Hypothalamus (tissue), 51 donors: Measurements from ENCODE around the gene KIF5C.
"Not testable (repeated sequence)": the region's sequence is repeated elsewhere in the genome, so short reads cannot be mapped to it uniquely, and the experiment has no call there.

ENCODE experiments used
- DNase-seq, 51 donors: peaks; one replicate each; lab custom pipeline; 2025; lab: John Stamatoyannopoulos, UW

The KIF5C gene

DNA sequence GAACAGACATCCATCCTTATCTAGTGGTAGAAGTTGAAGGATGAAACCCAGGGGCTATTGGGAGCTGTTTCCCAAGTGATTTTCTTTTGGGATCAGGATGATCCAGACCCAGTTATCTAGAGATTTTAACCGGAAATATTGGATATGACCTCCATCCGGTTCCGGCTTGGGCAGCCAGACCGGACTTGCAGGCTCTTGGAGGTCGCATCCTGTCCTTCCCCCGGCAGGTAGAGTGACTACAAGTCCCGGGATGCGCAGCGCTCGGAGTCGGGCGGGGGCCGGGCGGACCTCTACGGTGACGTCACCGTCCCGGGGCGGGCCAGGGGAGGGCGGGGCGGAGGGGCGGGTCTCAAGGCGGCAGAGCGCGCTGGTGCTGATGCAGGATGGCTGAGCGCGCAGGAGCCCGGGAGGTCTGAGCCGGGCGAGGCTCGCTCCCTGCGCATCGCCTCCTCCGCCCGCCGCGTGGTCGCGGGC is at the start of gene KIF5C:
Gene KIF5C (plus strand): TSS at position 360 of the 474 bp plus-strand sequence. CDS start 391 bp downstream, outside the sequence.
- peak; percentile 18 to 96 (median 83) for DNase-seq

DNA sequence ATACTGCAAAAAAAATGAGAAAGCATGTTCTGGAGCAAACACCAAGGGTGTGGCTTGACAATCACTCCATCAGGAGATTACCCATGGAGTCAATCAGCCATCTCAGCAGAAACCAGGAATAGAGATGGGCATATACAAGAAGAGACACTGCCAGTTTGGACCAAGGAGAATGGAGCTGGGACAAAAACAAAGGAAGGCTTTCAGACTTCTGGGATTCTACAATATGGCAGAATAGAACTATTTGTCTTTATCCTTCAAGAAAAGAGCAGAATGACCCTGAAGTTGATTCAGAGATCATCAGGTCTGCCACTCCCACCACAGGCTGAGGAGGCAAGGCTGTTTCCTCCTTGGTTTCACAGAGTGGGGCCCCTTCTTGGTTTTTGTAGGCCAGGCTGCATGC is 48.2 kb upstream of the KIF5C start:
- DNase-seq: no peak

DNA sequence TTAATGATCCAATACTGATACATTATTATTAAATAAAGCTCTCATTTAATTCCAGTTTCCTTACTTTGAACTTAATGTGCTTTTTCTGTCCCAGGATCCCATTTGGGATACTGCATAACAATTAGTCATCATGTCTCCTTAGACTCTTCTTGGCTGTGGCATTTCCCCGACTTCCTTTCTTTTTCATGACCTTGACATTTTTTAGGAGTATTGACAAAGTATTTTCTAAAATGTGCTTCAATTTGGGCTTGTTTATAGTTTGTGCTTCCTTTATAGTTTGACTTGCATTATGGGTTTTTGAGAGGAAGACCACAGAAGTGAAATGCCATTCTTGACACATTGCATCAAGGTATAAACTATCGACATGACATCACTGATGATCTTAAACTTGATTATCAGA is 46.1 kb upstream of the KIF5C start:
- DNase-seq: no peak

DNA sequence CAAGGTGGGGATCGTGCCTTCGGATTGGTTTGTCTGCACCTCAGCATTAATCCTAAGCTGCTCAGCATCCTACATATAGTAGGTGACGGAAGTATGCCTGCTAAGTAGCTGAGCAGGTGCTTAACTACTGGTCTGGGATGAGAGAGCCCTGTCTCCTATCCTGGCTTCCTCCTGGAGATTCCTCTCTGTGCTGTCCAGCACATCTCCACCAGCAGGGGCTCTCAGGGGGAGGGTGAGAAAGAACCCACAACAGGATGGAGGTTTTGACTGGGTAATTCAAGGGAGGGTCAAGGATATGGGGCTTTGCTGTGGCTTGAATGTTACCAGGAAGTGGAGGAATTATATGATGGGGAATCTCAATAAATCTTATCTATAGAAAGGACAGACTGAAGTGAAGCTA is 45.4 kb upstream of the KIF5C start:
- DNase-seq: no peak

DNA sequence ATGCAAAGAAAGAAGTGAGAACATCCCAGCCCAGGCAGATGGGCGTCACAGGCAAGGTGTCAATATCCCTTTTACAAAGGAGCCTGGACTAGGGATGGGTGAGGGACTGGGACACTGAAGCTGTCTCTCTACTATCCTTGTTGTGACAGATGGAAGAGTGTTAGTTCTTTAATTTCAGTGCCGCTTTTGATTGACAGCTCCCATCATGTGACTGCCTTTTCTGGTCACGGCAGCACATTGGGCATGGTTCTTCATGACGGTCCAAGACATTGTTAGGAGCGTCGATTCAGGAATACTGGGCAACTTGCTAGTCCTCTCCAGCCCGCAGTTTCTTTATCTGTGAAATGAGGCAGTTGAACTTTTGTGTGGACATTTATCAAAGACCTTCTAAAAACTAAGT is 42.4 kb upstream of the KIF5C start:
- no peak for DNase-seq

DNA sequence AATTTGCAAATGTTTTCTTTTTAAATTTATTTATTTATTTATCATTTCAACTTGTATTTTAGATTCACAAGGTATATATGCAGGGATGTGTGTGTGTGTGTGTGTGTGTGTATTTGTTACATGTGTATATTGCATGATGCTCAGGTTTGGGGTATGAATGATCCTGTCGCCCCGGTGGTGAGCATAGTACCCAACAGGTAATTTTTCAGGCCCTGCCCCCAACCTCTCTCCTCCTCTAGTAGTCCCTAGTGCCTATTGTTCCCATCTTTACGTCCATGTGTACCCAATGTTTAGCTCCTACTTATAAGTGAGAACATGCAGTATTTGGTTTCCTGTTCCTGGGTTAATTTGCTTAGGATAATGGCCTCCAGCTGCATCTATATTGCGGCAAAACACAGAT is 33.0 kb upstream of the KIF5C start:
- DNase-seq: no peak

DNA sequence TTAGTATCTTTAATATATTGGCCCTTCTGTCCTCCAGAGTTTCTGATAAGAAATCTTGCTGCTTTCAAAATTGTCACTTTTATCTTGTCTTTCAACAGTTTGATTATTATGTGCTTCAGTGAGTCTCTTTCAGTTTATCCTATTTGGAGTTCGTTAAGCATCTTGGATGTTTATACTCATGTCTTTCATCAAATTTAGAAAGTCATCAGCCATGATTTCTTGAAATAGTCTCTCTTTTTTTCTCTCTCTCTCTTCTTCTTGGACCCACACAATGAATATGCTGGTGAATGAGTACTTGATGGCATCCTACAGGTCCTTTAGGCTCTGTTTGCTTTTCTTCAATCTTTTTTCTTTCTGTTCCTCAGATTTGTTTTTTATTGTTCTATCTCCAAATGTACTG is 26.9 kb upstream of the KIF5C start:
- DNase-seq: no peak

DNA sequence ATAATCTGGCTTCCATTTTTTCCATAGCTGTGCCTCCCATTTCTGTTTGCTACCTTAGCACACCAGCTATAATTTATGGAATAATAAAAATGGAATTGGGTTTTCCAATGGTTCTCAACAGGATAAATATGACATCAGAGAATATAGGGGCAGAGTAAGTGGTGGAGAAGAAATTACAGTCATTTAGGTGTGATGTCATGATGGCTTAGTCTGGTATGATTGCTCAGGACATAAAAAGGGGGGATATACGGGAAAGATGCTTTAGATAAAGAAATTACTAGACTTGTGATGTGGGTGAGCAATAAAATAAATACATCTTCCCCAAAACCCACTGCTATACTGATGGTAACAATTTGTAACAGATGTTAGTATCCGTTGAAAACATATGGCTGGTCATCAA is 21.6 kb upstream of the KIF5C start:
- DNase-seq: no peak

DNA sequence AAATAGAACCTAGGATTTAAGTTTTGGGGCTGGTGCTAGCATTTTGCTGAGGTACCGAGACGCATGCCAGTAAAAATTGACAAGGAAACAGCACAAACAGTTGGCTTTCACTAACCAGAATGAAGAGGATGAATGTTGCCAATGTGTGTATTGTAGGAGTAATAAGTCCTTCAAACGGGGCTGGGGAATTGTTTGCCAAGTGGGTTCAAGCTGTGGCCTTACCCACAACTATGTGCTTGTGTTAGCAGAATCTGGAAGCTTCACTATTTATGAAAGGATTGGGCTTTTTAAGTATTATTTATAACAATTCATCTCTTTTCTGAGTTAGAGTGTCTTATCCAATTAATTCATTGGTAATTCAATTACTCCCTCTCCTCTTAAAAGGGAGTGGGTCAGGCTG is 15.0 kb upstream of the KIF5C start:
- no peak for DNase-seq

DNA sequence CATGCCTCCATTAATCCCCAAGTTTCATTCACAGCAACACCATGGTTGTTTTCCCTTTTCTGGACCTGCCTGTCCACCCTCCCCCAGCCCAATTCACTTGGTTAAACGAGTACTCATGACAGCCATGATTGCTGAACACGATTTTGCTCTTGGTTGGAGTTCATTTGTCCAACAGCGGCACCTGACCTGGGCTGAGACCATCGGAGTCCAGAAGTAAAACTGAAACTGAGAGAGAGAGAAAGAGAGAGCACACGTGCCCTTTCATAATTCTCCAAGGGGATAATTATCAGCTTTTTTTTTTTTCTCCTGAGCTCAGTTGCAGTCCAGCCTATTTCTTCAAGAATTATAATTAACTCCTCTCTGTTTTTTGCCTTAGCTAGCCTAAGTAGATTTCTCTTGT is 13.7 kb upstream of the KIF5C start:
- no peak for DNase-seq

DNA sequence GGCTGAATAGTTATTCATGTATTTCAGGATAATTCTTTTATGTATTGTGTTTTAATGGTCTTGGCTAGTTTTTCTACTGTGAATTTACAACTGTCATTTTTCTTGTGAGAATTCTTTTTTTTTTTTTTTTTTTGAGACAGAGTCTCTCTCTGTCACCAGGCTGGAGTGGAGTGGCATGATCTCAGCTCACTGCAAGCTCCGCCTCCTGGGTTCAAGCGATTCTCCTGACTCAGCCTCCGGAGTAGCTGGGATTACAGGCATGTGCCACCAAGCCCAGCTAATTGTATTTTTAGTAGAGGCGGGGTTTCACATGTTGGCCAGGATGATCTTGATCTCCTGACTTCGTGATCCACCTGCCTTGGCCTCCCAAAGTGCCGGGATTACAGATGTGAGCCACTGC is 12.5 kb upstream of the KIF5C start:
- not testable (repeated sequence) for DNase-seq

DNA sequence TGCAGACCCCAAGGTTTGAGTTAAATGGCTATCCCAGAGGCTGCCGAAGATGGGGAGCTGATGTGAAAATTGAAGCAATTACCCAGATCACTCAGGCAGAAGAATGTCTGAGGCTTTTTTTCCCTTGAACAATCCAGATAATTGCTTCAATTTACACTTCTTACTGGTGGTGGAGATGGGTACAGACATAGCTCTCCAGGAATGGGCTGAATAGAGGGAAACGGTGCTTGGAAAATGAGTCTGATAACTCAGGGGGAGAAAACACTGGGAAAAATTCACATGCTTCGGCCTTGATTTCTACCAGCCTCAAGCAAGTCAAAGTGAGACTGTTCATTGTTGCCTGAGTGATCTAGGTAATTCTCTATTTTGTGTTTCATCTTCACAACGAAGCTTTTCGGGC is 9.5 kb upstream of the KIF5C start:
- no peak for DNase-seq

DNA sequence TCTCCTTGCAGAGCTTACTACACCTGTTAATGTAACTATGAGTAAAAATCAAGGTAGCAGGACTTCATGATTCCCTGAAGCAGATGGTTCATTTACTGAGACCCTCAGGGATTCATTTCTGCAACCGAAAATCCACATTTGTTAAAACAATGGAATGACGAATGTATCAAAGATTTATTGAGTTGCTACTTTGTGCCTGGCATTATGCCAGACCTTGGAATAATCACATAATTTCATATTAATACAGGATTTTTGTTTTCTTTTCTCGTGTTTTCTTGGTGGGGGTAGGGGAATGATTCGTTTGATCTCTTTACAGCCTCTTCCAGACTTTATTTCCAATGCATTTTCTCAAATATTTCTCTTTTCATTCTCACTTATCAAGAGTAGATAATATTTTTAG is 8.9 kb upstream of the KIF5C start:
- no peak for DNase-seq

DNA sequence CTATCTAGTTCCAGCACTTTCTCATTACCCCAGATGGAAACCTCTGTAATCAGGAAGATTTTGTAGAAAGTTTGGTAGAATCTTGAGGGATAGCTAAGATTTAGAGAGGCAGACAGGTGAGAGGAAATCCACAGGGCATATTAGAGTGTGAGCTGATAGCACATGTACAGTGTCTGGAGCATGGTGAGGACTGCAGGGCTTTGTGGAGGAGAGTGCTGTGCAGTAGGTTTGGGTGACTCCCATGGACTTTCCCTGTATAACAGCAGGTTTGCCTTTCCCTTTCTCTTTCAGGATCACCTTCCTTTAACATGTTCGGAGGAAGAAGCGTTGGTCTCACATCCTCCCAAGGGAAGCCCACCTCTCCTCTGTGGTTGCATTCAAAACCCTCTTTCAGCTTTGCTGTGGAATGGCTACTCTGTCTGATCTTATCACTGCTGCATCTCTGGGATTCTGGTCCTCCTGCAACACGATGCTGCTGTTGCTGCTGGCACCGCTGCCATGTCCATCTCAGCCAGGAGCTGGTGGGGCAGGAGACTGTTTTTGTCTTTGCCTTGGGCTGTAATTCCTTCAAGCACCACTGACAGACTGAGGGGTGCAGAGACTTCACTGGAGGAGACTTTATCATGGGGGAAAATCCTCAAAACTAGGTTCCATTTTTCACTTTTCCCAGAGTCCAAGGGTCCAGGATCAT is 7.8 kb upstream of the KIF5C start:
- no peak for DNase-seq

DNA sequence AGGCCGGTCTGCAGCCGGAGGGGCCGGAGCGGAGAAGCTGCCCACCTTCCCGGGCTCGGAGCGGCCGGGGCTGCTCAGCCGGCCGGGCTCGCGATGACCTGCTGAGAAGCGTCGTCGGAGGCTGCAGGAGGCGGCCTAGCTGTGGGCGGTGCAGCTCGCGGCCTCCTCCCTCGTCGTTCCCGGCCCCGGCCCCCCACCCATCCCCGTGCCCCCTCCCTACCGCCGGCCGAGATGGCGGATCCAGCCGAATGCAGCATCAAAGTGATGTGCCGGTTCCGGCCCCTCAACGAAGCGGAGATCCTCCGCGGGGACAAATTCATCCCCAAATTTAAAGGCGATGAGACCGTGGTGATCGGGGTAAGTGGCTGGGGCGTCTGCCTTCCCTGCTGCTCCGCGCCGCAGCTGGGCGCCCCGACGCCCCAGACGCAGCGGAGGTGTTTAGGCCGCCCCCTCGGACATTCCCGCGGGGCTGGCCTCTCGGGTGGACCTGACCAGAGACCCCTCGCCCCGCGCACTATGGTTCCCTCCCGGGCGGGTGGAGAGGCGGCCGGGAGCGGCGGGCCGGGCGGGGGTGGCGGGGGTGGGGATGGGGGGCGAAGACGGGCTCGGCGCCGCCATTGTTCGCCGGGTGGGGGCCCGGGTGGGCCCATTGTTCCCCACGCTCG is 492 bp downstream of the KIF5C start:
- peak in 9 of 51 donors; percentile 26 to 64 (median 48) for DNase-seq

DNA sequence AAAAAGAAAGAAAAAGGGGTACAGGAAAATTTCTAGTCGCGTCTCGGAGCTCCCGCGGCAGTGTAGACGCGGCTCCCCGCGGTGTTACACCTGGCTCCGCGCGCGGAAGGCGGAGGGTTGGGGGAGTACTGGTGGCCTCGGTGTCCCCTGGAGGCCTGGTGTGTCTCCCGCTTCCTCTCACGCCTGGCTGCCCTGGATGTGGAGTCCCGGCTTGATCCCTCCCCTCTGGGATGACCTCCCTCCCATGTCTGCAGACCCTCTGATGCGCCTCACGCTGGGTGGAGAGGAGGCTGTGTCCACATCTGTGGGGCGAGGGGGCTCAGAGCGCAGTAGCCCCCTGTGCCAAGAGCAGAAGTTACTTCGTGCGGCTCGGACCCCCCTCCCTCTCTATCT is 1.2 kb downstream of the KIF5C start:
- DNase-seq: peak in 14 of 51 donors; percentile 15 to 62 (median 28)

DNA sequence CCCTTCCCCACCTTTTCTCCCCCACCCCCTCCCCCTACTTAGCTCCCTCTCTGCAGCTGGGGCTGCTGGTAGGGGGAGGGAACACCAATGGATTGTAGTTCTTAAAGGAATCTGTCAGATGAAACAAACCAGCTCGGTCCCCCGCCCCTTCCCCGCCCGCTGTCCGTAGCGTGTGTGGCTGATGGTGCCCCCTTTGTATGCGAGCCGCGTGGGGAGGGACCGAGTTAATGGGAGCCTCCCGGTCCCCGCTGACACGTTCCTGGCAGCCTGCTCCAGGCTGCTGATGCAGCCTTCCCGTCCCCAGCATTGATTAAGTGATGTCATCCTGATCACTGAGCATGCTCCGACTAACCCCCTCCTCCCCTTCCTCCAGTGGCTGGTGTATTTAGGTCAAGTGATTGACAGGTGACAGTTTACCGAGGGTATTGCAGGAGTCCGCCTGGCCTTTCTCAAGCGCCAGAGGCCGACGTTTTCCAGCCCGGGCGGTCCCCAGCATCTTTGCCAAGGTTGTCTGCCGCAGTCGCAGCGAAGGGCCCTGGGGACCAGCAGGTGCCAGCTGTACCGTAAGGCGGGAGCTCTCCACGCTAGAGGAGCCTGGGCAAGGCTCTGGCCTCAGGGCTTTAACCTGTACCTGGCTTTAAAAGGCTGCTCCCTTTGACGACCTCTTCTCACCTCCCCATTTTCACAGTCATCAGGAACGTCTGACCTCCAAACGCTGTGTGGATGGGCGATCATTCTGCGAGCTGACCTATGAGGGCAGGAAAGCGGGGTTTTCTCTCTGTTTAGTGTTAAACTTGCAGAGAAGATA is 1.8 kb downstream of the KIF5C start:
- DNase-seq: peak in 48 of 51 donors; percentile 21 to 81 (median 58)

DNA sequence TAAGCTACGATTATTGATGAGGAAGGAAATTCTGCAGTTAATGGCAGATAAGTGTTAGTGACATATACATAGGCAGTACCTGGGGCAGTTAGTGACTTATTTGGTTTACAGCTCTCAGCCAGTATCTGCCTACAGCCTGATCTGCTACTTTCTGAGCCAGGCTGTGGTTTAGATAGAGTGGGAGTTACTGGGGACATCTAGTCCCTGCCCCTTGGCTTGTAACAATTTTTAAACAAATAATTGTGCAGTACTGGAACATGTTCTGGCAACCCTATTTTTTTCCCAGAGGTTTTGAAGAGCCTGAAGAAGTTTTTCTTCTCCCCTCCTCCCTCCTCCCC is 2.3 kb downstream of the KIF5C start:
- DNase-seq: no peak

DNA sequence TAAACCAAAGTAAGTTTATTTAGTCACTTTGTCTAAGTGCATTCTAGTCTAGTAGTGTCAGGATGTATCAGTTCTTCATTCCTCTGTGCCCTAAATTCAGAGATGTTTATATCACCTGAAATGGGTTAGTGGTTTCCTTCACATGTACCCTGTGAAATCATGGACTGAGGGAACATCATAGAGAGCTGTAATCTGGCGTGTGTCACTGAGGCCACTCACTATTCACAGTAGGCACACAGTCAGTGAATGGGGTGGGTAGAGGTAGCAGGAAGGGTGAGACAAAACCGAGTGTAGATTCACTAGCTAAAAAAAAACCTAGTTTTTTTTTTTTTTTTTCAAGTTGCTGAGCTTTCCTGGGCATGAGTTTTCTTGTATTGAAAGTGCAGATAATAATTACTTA is 5.6 kb downstream of the KIF5C start:
- DNase-seq: no peak

DNA sequence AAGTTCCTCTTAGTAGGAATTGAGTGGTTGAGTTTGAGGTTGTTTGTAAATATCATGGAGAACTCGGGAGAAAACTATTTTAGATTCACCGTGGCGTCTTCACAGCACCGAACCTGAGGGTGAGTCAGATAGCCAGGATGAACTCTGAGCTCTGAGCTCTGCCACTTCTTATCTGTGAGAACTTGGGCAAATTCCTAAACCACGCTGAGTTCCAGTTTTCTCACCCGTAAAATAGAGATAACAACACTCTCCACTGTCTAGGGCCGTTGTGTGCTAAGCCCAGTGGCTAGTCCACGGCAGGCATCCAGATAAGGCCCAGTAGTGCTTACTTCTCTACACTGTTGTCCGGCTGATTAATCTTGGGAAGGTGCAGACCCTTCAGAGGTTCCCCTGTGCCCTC is 7.0 kb downstream of the KIF5C start:
- no peak for DNase-seq

DNA sequence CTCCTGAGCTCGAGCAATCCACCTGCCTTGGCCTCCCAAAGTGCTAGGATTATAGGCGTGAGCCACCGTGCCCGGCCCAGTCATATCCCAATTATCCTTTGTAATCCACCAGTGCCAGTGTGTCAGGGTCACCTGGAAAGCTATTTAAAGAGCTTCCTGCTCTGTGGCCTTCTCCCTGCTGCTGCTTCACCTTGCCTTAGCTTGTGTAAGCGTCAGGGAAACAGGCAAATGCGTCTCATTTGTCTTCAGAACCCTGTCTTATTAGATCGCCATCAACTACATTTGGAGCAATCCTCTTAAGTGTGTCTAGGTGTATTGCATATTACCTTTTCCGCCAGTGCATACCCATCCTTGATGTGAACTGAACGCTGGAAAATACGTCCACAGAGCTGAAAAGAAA is 10.2 kb downstream of the KIF5C start:
- DNase-seq: no peak

DNA sequence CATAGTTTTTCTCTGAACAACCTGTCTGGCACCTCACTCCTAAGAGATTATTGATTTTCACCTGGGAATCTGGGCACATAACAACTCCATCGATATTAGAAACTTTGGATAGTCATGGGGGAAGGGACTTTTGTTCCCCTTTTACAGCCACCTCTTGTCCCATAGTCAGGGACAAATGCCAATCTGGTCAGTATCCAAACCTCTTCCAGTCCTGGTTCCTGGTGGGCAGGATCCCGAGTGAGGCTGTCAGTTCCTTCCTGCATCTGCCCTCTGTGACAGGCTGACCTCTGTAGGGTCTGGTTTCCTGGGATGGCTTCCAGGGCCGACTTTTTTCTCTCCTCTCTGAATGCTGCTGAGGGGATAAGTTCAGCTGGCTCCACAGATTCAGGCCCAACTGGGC is 11.0 kb downstream of the KIF5C start:
- DNase-seq: peak in 2 of 51 donors; percentile 8 to 13
